Parietal lobe (tissue), 1 donor: ENCODE measurements around the gene PRAMEF14. TPM values are rescaled to one million over a fixed set of nuclear protein-coding genes. Genes with fewer than 3 reads are reported as not detected.

Experiments used
- total RNA-seq: library from RNA; depleted of rRNA; stranded (reverse); fragments of >200 nt; gene quantifications from one replicate; pipeline ENCODE4 v1.2.3, GENCODE V29; 2014

PRAMEF14 gene
- not detected for total RNA-seq

GRCh38 chr1:13347034-13347433, at the start of gene PRAMEF14:
Gene PRAMEF14, minus strand, starts transcription at chr1:13347134. Its CDS starts 1,820 bp downstream, at chr1:13345314.

GRCh38 chr1:13389332-13389731, 42.4 kb upstream of the PRAMEF14 start, which contains the start of gene PRAMEF17:
Gene PRAMEF17, plus strand, starts transcription at chr1:13389632. Its CDS starts 26 bp downstream, at chr1:13389658.

DNA sequence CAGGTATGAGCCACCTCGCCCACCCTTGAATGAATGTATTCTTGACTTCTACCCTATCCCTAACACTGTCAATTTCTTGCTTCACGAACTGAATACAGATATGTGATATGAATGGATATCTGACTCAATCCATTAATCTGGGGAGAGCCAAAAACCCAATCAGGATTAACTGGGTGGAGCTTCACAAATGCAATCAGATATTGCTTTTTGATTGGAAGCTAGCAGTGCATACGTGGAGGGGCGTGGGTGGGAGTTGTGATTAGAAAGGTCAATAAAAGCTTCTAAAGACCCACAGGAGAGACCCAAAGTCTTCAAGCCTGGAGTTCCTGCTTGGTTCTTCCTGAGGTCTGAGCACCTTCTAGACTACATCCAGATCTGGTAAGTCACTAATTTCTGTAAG, 31.7 kb downstream of the PRAMEF14 start, which contains the start of gene PRAMEF15:
Gene PRAMEF15 (plus strand): TSS at position 301 of the 400 bp plus-strand sequence. CDS start 2,827 bp downstream, outside the sequence.

GRCh38 chr1:13303239-13303638, 43.7 kb downstream of the PRAMEF14 start, which contains the start of gene PRAMEF33:
Gene PRAMEF33, plus strand, starts transcription at chr1:13303539. Its CDS starts 2,416 bp downstream, at chr1:13305955.

Other genes with a start within 250 kb of the PRAMEF14 start
- not detected for gene HNRNPCL2, start 230.3 kb downstream of the PRAMEF14 start, total RNA-seq
- not detected for gene PRAMEF26, start 191.1 kb downstream of the PRAMEF14 start, total RNA-seq
- gene HNRNPCL4, start 181.5 kb downstream of the PRAMEF14 start, total RNA-seq, result not detected
- gene PRAMEF9, start 175.3 kb downstream of the PRAMEF14 start, total RNA-seq, result not detected
- not detected for gene PRAMEF13, start 145.7 kb downstream of the PRAMEF14 start, total RNA-seq
- not detected for gene PRAMEF18, start 121.0 kb downstream of the PRAMEF14 start, total RNA-seq
- not detected for gene PRAMEF5, start 92.9 kb downstream of the PRAMEF14 start, total RNA-seq
- not detected for gene PRAMEF8, start 62.0 kb downstream of the PRAMEF14 start, total RNA-seq
- not detected for gene PRAMEF33, start 43.6 kb downstream of the PRAMEF14 start, total RNA-seq
- not detected for gene PRAMEF15, start 31.6 kb downstream of the PRAMEF14 start, total RNA-seq
- gene PRAMEF19, start 24.8 kb upstream of the PRAMEF14 start, total RNA-seq, result not detected
- not detected for gene PRAMEF17, start 42.5 kb upstream of the PRAMEF14 start, total RNA-seq
- gene PRAMEF20, start 63.3 kb upstream of the PRAMEF14 start, total RNA-seq, result not detected
- not detected for gene LRRC38, start 166.9 kb upstream of the PRAMEF14 start, total RNA-seq
- 7.8 TPM for gene PDPN, start 236.7 kb upstream of the PRAMEF14 start, total RNA-seq